ENCODE data around the gene LMF1.

The LMF1 gene

GRCh38 chr16:817001-817906, 153.5 kb downstream of the LMF1 start:
- no peaks in the 10 kb centered on the region for H3K9me3 ChIP-seq
- H3K27me3 ChIP-seq (ENCODE audit: low read depth) = no peaks in the 10 kb centered on the region
- in situ Hi-C loops (cut with MboI; ENCODE audit: low sequenced_read_pairs) = no loop called here
- no peak overlapping the region for H3K4me3 ChIP-seq
- no peaks in the 10 kb centered on the region for H3K36me3 ChIP-seq (replicated peaks)
- peaks cover 5% of the 10 kb centered on the region; the same call in 1 of the 2 replicates for H3K4me1 ChIP-seq
- DNase-seq (ENCODE audit: low spot score in 2 of 2) = no peak

DNA sequence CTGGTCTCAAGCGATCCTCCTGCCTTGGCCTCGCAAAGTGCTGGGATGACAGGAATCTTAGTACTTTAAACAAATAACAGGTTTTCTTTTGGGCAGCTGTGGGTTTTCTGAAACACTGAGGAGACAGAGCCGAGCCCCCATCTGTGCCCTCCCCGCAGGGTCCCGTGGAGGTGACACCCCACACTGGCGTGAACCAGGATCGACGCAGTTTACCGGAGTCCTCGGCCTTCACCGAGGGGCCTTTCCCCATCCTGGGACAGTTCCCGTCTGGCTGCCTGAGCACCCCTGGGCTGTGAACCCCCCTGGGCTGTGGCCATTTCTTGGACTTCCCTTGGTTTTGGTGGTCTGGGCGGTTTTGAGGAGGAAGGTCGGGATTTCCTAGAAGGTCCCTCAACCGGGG, 154.9 kb downstream of the LMF1 start:
- in situ Hi-C loops (cut with MboI; ENCODE audit: low sequenced_read_pairs) = no loop called here
- no peak overlapping the region for H3K4me3 ChIP-seq
- no peaks in the 10 kb centered on the region for H3K9me3 ChIP-seq
- DNase-seq (ENCODE audit: low spot score in 2 of 2) = no peak
- peaks cover 5% of the 10 kb centered on the region; the same call in 1 of the 2 replicates for H3K4me1 ChIP-seq
- H3K27me3 ChIP-seq (ENCODE audit: low read depth) = no peaks in the 10 kb centered on the region
- no peaks in the 10 kb centered on the region for H3K36me3 ChIP-seq (replicated peaks)

DNA sequence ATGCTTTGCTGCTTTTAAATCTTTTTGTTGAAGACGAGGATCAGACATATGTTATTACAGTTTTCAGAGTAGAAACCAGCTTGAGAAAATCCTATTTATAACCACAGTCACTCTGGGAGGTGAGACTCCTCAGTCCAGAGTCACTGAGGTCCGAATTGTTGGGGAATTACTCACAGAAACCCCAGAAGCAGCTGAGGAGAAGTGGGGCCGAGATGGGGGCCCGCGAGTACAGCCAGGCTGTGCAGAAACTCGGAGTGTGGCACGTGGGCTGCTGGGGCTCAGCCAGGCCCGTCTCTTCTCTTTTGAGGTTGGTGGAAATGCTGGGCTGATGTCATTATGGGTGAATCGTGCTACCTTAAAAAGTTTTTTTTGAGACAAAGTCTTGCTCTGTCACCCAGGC, 155.8 kb downstream of the LMF1 start:
- no peak overlapping the region for H3K4me3 ChIP-seq
- H3K9me3 ChIP-seq = no peaks in the 10 kb centered on the region
- H3K27me3 ChIP-seq (ENCODE audit: low read depth) = no peaks in the 10 kb centered on the region
- H3K36me3 ChIP-seq (replicated peaks) = no peaks in the 10 kb centered on the region
- H3K4me1 ChIP-seq = peaks cover 5% of the 10 kb centered on the region; the same call in 1 of the 2 replicates
- no peak for DNase-seq (ENCODE audit: low spot score in 2 of 2)
- in situ Hi-C loops (cut with MboI; ENCODE audit: low sequenced_read_pairs) = no loop called here

- H3K27me3 ChIP-seq (ENCODE audit: low read depth) = no peaks in the 10 kb centered on the region
- H3K4me1 ChIP-seq = peaks cover 5% of the 10 kb centered on the region; the same call in 1 of the 2 replicates
- H3K4me3 ChIP-seq = no peak overlapping the region
- H3K9me3 ChIP-seq = no peaks in the 10 kb centered on the region
- in situ Hi-C loops (cut with MboI; ENCODE audit: low sequenced_read_pairs) = no loop called here
- DNase-seq (ENCODE audit: low spot score in 2 of 2) = no peak
- H3K36me3 ChIP-seq (replicated peaks) = no peaks in the 10 kb centered on the region
These were observed 156.8 kb downstream of the LMF1 start for GRCh38 chr16:813916-814412.

- no peaks in the 10 kb centered on the region for H3K27me3 ChIP-seq (ENCODE audit: low read depth)
These were observed 157.4 kb downstream of the LMF1 start for GRCh38 chr16:813204-813915.

GRCh38 chr16:808085-808386, 162.7 kb downstream of the LMF1 start:
- peak overlapping the region; percentile 78 for H3K4me3 ChIP-seq
- peaks cover 3% of the 10 kb centered on the region for H3K4me1 ChIP-seq
- H3K9me3 ChIP-seq = no peaks in the 10 kb centered on the region
- peaks cover 3% of the 10 kb centered on the region; the same call in 1 of the 2 replicates for H3K36me3 ChIP-seq (replicated peaks)
- no peak for DNase-seq (ENCODE audit: low spot score in 2 of 2)
- in situ Hi-C loops (cut with MboI; ENCODE audit: low sequenced_read_pairs) = loop anchor here (5.0 kb wide), 1 partner anchor 239 kb away; no protein-coding TSS in a partner anchor
- peaks cover 5% of the 10 kb centered on the region; the same call in 1 of the 2 replicates for H3K27me3 ChIP-seq (ENCODE audit: low read depth)

More at GRCh38 chr16:813204-813915, 157.4 kb downstream of the LMF1 start:
- Histone ChIP-seq H3K9me3 (no peaks in the 10 kb centered on the region), H3K36me3 (replicated peaks) (no peaks in the 10 kb centered on the region), H3K4me1 (peaks cover 5% of the 10 kb centered on the region; the same call in 1 of the 2 replicates), H3K4me3 (no peak overlapping the region)
- DNase-seq (ENCODE audit: low spot score in 2 of 2) = peak; percentile 28 to 84
- in situ Hi-C loops (cut with MboI; ENCODE audit: low sequenced_read_pairs) = no loop called here

GRCh38 chr16:807347-808084, 163.3 kb downstream of the LMF1 start:
- Histone ChIP-seq H3K9me3 (no peaks in the 10 kb centered on the region), H3K27me3 (ENCODE audit: low read depth) (peaks cover 7% of the 10 kb centered on the region; the same call in 1 of the 2 replicates), H3K36me3 (replicated peaks) (peaks cover 3% of the 10 kb centered on the region; the same call in 1 of the 2 replicates), H3K4me1 (peaks cover 3% of the 10 kb centered on the region), H3K4me3 (peak overlapping the region; percentile 78)
- in situ Hi-C loops (cut with MboI; ENCODE audit: low sequenced_read_pairs) = loop anchor here (5.0 kb wide), 1 partner anchor 240 kb away; no protein-coding TSS in a partner anchor
- DNase-seq (ENCODE audit: low spot score in 2 of 2) = peak; percentile 87 to 95

DNA sequence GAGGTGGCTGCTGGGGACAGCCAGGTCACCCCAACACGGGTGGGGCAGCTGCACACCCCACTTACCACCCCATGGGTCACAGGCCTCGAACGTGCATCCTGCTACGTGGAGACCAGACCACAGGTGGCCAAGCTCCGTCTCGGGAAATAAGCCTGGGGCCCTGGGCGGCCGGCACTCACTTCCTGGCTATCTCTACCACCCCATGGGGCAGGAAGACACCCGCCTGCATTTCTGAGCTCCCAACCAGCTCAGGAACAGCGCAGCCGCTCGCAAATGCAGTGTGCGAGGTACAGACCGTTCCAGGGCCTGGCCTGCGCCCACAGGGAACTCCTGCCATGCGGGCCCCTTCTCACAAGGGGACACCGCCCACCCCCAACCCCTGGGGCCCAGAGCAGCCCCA, 165.3 kb downstream of the LMF1 start:
- DNase-seq (ENCODE audit: low spot score in 2 of 2) = no peak
- H3K27me3 ChIP-seq (ENCODE audit: low read depth) = peaks cover 25% of the 10 kb centered on the region
- in situ Hi-C loops (cut with MboI; ENCODE audit: low sequenced_read_pairs) = loop anchor here (5.0 kb wide), 1 partner anchor 242 kb away; no protein-coding TSS in a partner anchor

DNA sequence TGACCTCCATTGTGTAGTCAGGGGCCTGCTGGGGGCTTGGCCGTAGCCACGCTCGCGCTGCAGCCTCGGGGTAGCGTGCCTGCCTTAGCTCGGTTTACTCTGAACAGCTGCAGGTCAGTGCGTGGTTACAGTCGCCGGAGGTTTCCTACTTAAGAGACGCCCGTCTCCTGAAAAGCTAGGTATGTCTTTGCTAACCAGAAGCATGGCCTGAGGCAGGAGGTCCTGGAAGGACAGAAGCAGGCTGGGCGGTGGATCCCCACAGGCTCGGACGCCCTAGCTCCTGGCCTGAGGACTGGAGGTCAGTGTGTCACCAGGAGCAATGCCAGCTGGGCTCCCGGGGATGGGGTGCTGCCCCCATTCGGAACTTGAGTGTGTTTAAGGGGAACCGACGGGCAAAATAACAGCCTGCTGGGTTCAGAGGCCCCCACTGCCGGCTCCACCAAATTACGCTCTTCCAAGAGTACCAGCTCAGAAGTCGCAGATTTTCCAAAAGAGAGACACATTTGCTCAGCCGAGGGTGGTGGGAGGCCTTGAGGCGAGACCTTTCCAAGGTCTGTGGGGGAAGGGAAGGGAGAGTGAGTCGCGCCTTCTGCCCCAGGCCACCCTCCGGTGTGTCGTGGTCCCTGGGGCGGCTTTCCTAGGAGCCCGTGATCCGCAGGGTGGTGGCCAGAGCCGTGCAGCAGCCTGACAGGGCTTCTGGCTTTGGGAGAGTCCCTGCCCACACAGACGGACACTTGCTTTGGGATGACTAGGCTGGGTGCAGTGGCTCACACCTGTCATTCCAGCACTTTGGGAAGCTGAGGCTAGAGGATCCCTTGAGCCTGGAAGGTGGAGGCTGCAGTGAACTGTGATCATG, 166.4 kb downstream of the LMF1 start:
- no peak overlapping the region for H3K4me3 ChIP-seq
- in situ Hi-C loops (cut with MboI; ENCODE audit: low sequenced_read_pairs) = loop anchor here (5.0 kb wide), 1 partner anchor 243 kb away; no protein-coding TSS in a partner anchor
- peaks cover 3% of the 10 kb centered on the region; the same call in 1 of the 2 replicates for H3K36me3 ChIP-seq (replicated peaks)
- H3K4me1 ChIP-seq = peaks cover 5% of the 10 kb centered on the region
- H3K27me3 ChIP-seq (ENCODE audit: low read depth) = peaks cover 30% of the 10 kb centered on the region
- no peaks in the 10 kb centered on the region for H3K9me3 ChIP-seq
- no peak for DNase-seq (ENCODE audit: low spot score in 2 of 2)

More for the DNA sequence above, 165.3 kb downstream of the LMF1 start:
- Histone ChIP-seq H3K4me1 (peaks cover 3% of the 10 kb centered on the region), H3K9me3 (no peaks in the 10 kb centered on the region), H3K36me3 (replicated peaks) (peaks cover 3% of the 10 kb centered on the region; the same call in 1 of the 2 replicates), H3K4me3 (no peak overlapping the region)

DNA sequence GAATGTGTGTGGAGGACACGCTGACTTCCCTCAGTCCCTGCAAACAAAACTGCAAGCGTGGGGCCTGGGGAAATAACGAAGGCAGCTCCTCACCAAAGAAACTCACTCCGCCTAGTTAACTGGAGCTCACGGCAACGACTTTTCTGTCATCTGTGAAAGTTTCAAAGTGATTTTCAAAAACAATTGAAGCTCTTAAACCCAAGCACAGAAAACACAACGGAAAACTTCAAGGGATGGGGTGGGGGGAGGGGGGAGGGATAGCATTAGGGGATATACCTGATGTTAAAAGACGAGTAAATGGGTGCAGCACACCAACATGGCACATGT, 167.1 kb downstream of the LMF1 start:
- Histone ChIP-seq H3K4me3 (no peak overlapping the region), H3K36me3 (replicated peaks) (peaks cover 3% of the 10 kb centered on the region; the same call in 1 of the 2 replicates), H3K4me1 (peaks cover 5% of the 10 kb centered on the region), H3K27me3 (ENCODE audit: low read depth) (peaks cover 30% of the 10 kb centered on the region), H3K9me3 (no peaks in the 10 kb centered on the region)
- in situ Hi-C loops (cut with MboI; ENCODE audit: low sequenced_read_pairs) = no loop called here
- no peak for DNase-seq (ENCODE audit: low spot score in 2 of 2)

All from HAP-1 (cell line).